ENCODE data around the gene SERPINA6. TPM values are rescaled to one million over a fixed set of nuclear protein-coding genes. Genes with fewer than 3 reads are reported as not detected.

Gene SERPINA6
- total RNA-seq, 4 donors from 2014 or later: 1.5 TPM; not detected in 3

GRCh38 chr14:94292872-94293577, 30.1 kb downstream of the SERPINA6 start, which contains the start of gene SERPINA10:
TSS of gene SERPINA10 (minus strand) at chr14:94293268. CDS start at chr14:94290593, 2,675 bp downstream.
- no peak for TF ChIP-seq CTCF (IDR thresholded peaks at IDR 0.05)
- ATAC-seq (ENCODE audit: low FRiP score) (no peak), DNase-seq (ENCODE audit: low spot score) (no peak)

GRCh38 chr14:94292526-94292871, 30.6 kb downstream of the SERPINA6 start:
- ATAC-seq (ENCODE audit: low FRiP score) (no peak), DNase-seq (ENCODE audit: low spot score) (no peak)
- no peak for TF ChIP-seq CTCF (IDR thresholded peaks at IDR 0.05)

GRCh38 chr14:94291906-94292525, 31.1 kb downstream of the SERPINA6 start:
- ATAC-seq (ENCODE audit: low FRiP score) (no peak), DNase-seq (ENCODE audit: low spot score) (no peak)
- no peak for TF ChIP-seq CTCF (IDR thresholded peaks at IDR 0.05)

GRCh38 chr14:94291159-94291905, 31.8 kb downstream of the SERPINA6 start:
- TF ChIP-seq CTCF (IDR thresholded peaks at IDR 0.05): no peak
- DNase-seq (ENCODE audit: low spot score): no peak
- no peak for ATAC-seq (ENCODE audit: low FRiP score)

GRCh38 chr14:94290197-94290596, 32.9 kb downstream of the SERPINA6 start:
- DNase-seq (ENCODE audit: low spot score) (no peak), ATAC-seq (ENCODE audit: low FRiP score) (no peak)
- no peak for TF ChIP-seq CTCF (IDR thresholded peaks at IDR 0.05)

- ATAC-seq (ENCODE audit: low FRiP score): no peak
- TF ChIP-seq CTCF (IDR thresholded peaks at IDR 0.05): no peak
- no peak for DNase-seq (ENCODE audit: low spot score)
Measured at GRCh38 chr14:94288610-94289465, 34.3 kb downstream of the SERPINA6 start.
